GM19324 (cell line): Measurements from ENCODE around the gene SNX6.
"Not testable (repeated sequence)": the region's sequence is repeated elsewhere in the genome, so short reads cannot be mapped to it uniquely, and the experiment has no call there.

Experiments
- ATAC-seq: cut with Tn5 transposase; IDR thresholded peaks from one replicate; pipeline ENCODE4 v1.9.1; 2021; ENCODE audit warnings: mild to moderate bottlenecking, moderate library complexity; ENCODE audit not compliant: unreplicated experiment, low FRiP score

The SNX6 gene

GRCh38 chr14:34640826-34641225, 10.9 kb upstream of the SNX6 start:
- no peak for ATAC-seq

GRCh38 chr14:34634360-34634771, 4.4 kb upstream of the SNX6 start:
- not testable (repeated sequence) for ATAC-seq

GRCh38 chr14:34633742-34634141, 3.8 kb upstream of the SNX6 start:
- ATAC-seq: no peak

- ATAC-seq: no peak
These were observed 2.5 kb upstream of the SNX6 start for GRCh38 chr14:34632411-34632978.

- ATAC-seq: no peak
These were observed 648 bp downstream of the SNX6 start for GRCh38 chr14:34629344-34629656.

- no peak for ATAC-seq
These were observed 1.2 kb downstream of the SNX6 start for GRCh38 chr14:34628681-34629135.

- ATAC-seq: no peak
These were observed 6.4 kb downstream of the SNX6 start for GRCh38 chr14:34623506-34623905.

GRCh38 chr14:34620839-34621238, 9.1 kb downstream of the SNX6 start:
- no peak for ATAC-seq

- ATAC-seq: no peak
These were observed 9.8 kb downstream of the SNX6 start for GRCh38 chr14:34620115-34620514.

GRCh38 chr14:34619471-34619870, 10.5 kb downstream of the SNX6 start:
- ATAC-seq: no peak

GRCh38 chr14:34616360-34616759, 13.6 kb downstream of the SNX6 start:
- no peak for ATAC-seq

- ATAC-seq: no peak
These were observed 14.4 kb downstream of the SNX6 start for GRCh38 chr14:34615507-34615906.

- no peak for ATAC-seq
These were observed 15.3 kb downstream of the SNX6 start for GRCh38 chr14:34614638-34615037.

GRCh38 chr14:34610101-34610500, 19.8 kb downstream of the SNX6 start:
- ATAC-seq: no peak

- ATAC-seq: no peak
These were observed 24.5 kb downstream of the SNX6 start for GRCh38 chr14:34605461-34605860.

- no peak for ATAC-seq
These were observed 25.0 kb downstream of the SNX6 start for GRCh38 chr14:34604995-34605394.

- no peak for ATAC-seq
These were observed 33.1 kb downstream of the SNX6 start for GRCh38 chr14:34596891-34597290.

GRCh38 chr14:34593740-34594375, 36.1 kb downstream of the SNX6 start:
- no peak for ATAC-seq

GRCh38 chr14:34592623-34593022, 37.3 kb downstream of the SNX6 start:
- no peak for ATAC-seq

- ATAC-seq: no peak
These were observed 46.4 kb downstream of the SNX6 start for GRCh38 chr14:34583525-34583924.

GRCh38 chr14:34582117-34582680, 47.7 kb downstream of the SNX6 start:
- ATAC-seq: no peak

- ATAC-seq: no peak
These were observed 49.6 kb downstream of the SNX6 start for GRCh38 chr14:34580381-34580780.
